Stimulated activated CD8-positive, alpha-beta memory T cell treated with anti-CD3 and anti-CD28 coated beads, Interleukin-12 subunit alpha, Interleukin-12 subunit beta, amount 100 ng/mL, for 24 hours (primary cell): Measurements from ENCODE around the gene LARP1B.
A peak's percentile ranks its signal among the peaks of the same experiment; 100 is the strongest.
"Not testable (repeated sequence)": the region's sequence is repeated elsewhere in the genome, so short reads cannot be mapped to it uniquely, and the experiment has no call there.

Experiments
- DNase-seq: peaks from one replicate; pipeline ENCODE4 v3.0.0-alpha.2; 2020; ENCODE audit errors: extremely low read depth

The LARP1B gene

DNA sequence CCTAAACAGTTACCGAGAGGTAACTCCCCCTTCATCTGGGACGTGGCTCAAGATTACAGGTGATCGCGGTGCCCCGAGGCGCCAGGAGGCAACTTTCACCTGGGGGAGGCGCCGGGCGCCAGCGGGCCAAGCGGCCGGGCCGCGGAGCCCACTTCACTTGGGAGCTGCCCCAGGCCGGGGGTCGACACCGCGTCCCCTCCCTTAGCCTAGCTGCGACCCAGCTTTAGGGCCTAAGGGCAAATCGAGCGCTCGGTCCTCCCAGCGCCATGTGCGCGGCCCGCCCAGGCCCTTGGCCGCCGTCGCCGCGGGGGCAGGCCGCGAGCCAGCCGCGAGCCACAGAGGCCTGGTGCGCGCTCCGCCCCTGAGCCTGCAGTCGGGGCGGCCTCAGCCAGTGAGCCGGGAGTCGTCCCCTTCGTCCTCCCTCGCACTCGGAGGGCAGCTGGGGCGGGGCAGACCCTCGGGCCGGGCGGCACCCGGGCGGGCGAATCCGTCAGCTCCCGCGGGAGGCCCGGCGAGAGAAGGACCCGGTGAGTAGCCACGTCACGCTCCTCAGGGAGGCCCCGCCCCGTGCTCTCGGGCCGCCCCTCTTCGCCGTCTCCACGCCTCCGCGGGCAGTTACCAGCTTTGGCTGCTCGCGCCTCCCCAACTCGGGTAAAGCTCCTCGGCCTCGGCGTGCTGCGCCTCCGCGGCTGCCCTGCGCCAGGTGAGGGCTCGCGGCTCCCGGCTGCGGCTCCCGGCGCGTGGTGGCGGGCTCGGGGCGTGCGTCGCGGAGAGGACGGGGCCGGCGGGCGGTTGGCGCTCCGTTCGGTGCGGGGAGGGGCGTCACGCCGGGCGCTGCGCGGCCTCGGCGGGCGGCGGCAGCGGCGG, at the start of gene LARP1B:
TSS of gene LARP1B (plus strand) at position 614 of the 867 bp plus-strand sequence. CDS start 13,640 bp downstream, outside the sequence.
- DNase-seq, result peak; percentile 78

DNA sequence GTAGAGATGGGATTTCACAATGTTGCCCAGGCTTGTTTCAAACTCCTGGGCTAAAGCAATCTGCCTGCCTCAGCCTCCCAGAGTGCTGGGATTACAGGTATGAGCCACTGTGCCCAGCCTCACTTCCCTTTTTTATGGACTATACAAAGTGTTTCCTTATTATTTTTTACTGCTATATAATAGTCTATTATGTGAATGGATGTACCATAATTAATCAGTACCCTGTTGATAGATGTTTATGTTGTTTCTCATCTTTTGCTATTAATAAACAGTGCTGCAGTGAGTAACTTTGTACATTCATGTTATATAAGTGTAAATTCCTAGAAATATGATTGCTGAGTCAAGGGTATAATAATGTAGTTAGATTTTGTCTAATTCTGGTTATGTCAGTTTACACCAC, 35.8 kb upstream of the LARP1B start:
- DNase-seq, result no peak

DNA sequence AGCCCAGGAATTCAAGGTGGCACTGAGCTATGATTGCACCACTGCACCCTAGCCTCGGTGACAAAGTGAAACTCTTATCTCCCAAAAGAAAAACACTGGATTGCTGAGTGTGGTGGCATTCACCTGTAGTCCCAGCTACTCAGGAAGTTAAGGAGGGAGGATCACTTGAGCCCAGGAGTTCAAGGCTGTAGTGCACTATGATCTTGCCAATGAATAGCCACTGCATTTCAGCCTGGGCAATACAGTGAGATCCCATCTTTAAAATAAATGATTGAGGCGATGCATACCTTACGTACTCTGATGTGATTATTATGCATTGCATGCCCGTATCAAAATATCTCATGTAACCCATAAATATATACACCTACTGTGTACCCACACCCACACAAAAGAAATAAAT, 31.2 kb upstream of the LARP1B start:
- DNase-seq, result no peak

DNA sequence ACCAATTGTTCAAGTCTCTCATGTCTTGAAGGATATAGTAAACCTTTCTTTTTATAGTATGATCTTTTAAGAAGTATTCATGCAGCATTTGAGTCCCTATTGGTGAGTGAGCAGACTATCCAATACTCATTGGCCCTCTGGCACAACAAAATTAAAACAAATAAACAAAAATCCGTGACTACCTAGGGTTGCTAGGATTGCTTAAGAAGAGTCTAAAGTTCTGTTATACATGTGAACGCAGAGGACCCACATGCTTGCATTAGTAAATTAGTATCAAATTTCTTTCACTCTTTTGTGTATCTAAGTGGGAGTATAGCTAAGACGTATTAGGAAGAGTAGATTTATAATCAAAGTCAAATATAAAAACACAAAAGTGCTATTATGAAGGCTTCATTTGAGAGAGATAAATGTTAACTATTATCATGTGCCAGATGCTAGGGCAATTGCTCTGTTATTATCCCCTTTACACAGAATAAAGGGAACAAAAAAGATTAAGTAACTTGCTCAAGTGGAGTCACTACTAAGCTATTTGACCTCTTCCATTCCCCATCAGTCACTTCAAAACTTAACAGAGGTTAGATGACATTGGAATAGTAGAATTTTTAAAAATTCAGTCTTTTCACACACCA, 29.2 kb upstream of the LARP1B start:
- no peak for DNase-seq

DNA sequence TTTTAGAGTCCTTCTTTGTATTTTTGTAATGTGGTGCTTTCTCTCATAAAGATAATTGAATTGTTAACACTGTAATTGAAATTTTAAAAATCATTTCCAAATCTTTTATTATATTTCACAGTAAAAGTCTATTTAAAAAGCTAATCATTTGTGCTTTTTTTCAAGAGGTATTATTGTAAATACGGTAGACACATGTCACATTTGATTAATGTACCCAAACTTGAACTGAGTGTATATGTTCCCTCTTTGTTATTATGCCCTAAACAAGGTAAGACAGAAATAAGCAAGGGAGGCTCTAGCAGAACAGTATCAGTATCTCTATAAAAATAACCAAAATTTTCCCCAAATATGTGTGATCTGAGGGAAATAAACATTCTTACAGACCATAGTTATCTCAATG, 21.5 kb upstream of the LARP1B start:
- no peak for DNase-seq

- DNase-seq, result not testable (repeated sequence)
Observed at GRCh38 chr4:128047019-128047418, 14.1 kb upstream of the LARP1B start.

GRCh38 chr4:128047514-128047913, 13.6 kb upstream of the LARP1B start:
- DNase-seq, result not testable (repeated sequence)

DNA sequence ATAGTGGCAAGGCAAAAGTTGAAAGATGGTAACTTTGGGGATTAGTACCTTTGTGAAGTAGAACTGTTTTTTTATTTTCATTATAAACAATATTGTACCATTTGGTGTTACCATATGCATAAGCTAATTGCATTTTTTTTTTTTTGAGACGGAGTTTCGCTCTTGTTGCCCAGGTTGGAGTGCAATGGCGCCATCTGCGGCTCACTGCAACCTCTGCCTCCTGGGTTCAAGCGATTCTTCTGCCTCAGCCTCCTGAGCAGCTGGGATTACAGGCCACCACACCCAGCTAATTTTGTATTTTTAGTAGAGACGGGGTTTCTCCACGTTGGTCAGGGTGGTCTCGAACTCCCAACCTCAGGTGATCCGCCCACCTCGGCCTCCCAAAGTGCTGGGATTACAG, 9.9 kb upstream of the LARP1B start:
- not testable (repeated sequence) for DNase-seq

GRCh38 chr4:128054907-128055306, 6.2 kb upstream of the LARP1B start:
- not testable (repeated sequence) for DNase-seq

GRCh38 chr4:128055441-128056206, 5.5 kb upstream of the LARP1B start:
- DNase-seq, result not testable (repeated sequence)

DNA sequence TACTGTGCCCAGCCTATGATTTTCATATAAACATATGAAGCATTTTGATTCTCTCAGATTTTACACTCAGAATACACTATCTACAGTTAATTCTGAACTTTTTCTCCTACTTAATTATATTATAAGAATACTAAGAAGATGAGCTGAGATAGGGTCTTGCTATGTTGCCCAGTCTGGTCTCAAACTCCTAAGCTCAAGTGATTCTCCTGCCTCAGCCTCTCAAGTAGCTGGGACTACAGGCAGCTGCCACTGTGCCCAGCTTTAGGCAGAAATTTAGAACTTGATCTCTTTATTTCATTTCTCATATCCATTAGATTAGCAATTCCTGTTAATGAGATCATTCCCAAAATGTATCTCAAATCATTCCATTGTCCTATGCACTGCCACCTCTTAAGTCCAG, 4.7 kb upstream of the LARP1B start:
- DNase-seq, result no peak

DNA sequence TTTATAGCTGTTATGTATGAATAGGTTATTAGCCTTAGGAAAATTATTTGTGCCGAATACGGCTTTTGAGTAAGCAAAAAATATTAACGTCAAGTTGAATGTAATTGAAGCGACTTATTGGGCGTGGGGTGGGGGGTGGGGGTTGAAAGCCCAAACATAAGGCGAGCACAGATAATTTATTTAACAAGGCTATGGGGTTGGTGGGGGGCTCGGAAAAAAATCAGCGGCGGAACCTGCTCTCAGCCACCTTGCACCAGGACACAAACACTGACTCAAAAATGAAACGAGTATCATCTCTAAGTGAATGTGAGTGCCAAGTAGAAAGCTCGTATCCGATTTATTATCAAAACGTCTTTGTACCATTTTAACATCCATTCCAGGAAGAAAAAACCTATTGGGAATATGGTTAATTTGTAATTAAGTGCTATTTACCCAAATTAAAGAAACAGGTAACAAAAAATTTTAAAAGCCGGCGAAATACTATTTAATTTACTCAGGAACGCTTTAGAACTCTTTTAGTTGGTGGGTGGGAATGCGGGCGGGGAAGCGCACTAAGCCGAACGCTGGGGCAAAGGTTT, 902 bp upstream of the LARP1B start:
- no peak for DNase-seq

DNA sequence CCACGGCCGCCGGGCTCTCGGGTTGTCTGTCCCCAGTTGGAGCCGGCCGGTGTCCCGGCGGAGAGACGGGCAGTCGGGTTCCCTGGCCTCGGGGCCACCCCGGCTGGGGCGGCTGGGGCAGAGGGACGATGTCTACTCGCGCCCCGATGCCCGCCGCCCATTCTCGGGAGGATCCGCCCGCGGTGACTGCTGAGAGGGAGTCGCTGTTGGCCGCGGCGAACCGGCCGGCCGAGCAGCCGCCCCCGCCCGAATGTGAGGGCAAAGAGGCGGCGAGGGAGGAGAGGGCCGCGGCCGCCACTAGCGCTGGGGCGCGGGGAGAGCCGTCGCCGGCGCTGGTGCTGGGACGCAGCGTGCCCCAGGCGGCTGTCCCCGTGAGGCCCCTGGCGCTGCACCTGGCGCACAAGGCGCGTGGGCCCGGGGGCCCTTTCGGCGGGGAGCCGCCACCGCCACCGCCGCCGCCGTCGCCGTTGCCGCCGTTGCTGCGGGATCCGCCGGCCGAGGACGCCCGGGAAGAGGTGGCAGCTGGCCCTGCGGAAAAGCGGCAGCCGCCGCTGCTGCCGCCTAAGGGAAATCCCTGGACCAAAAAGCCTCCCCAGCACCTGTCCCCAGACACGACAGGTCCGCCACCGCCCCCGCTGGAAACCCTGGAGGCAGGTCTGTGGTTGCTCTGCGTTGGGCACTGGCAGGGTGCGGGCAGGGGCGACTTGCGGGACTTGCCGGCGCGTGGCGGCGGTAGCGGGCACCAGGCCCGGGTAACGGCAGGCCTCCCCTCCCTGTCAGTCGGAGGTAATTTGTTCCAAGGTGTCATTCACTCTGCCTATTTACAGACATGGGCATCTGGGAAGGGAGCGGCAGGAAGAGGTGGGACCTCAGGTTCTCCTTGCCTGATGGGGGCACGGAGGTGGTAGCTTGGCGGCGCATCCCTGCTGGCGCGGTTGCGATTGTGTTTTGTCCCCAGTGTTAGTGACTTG, 739 bp downstream of the LARP1B start:
- DNase-seq, result peak; percentile 16

DNA sequence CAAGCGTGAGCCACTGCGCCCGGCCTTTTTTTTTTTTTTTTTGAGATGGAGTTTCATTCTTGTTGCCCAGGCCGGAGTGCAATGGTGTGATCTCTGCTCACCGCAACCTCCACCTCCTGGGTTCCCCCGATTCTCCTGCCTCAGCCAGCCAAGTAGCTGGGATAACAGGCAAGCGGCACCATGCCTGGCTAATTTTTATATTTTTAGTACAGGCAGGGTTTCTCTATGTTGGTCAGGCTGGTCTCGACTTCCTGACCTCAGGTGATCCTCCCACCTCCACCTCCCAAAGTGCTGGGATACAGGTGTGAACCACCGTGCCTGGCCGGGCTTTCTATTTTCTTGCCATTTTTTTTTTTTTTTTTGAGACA, 5.3 kb downstream of the LARP1B start:
- not testable (repeated sequence) for DNase-seq

GRCh38 chr4:128068918-128069317, 7.8 kb downstream of the LARP1B start:
- DNase-seq, result no peak

DNA sequence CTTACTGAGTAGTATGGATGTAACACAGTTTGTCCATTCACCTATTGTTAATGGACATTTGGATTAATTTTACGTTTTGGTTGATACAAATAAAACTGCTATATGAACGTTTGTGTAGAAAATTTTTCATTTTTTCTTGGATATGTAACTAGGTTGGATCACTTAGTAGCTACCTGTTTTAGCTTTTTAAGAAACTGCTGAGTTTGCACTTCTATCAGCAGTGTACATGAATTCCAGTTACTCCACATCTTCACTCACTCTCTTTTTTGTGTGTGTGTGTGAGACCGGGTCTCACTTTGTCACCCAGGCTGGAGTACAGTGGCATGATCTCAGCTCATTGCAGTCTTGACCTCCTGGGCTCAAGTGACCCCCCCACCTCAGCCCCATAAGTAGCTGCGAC, 15.4 kb downstream of the LARP1B start:
- no peak for DNase-seq

GRCh38 chr4:128095293-128095692, 34.2 kb downstream of the LARP1B start:
- not testable (repeated sequence) for DNase-seq

DNA sequence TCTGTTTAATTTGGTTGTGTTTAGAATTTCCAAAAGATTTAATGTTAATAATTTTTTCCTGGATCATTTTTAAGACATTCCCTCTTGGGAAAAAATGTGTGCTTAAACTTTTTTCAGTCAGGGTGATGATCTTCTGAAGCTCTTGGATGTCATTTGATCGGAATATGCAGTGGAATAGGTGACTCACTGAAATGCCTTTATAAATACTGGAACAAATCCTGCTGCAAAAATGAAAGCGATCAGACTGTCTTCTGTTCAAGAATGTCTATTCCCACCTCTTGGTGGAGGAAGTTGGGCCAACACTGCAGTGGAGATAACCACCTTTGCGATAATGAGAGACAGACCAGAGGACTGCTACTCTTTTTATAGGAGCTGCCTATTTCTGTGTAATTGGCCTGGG, 46.7 kb downstream of the LARP1B start:
- no peak for DNase-seq

DNA sequence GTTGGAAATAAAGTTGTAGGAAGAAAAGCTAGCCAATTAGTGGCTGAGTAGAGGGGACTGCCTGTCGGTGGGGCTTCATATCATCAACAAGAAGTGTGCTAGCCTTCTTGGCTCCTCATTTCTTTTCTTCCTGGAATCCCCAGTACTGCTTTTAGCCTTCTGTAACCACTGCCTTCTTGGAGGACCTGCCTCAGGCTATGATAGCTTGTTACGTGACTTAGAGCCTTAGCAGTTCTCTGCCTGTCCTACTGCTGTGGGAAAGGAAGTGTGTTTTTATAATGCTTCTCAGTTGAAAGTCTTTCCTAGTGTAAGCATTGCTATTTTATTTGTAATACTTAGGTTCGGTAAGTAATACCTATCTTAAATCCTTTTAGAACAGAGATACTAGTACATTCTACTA, 61.9 kb downstream of the LARP1B start:
- DNase-seq, result no peak

DNA sequence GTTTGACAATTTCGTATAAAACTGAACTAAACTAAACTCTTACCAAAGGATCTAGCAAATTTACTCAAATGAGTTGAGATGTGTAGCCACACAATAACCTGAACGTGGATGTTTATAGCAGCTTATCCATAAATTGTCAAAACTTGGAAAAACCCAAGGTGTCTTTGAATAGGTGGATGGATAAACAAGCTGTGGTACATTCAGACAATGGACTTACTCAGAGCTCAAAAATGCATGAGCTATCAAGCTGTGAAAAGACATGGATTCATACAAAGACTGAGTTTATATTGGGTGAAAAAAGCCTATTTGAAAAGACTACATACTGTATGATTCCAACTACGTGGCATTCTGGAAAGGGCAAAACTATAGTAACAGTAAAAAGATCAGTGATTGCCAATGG, 69.5 kb downstream of the LARP1B start:
- DNase-seq, result no peak

DNA sequence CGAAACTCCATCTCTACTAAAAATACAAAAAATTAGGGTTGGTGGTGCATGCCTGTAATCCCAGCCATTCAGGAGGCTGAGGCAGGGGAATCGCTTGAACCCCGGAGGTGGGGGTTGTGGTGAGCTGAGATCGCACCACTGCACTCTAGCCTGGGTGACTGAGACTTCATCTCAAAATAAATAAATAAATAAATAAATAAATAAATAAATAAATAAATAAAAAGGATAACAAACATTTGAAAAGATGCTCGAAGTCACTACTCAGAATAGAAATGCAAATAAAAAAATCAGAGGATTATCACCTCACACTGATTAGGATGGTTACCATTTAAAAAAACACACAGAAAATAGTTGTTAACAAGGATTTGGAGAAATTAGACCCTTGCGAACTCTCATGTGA, 73.8 kb downstream of the LARP1B start:
- DNase-seq, result no peak
